Measurements from ENCODE around the gene FER1L5.
A peak's percentile ranks its signal among the peaks of the same experiment; 100 is the strongest.

The FER1L5 gene

GRCh38 chr2:96683972-96684820 lies 41.6 kb downstream of the FER1L5 start:
- no peak for DNase-seq

- peak in 1 of 3 experiments; percentile 39 for DNase-seq
These were observed 42.5 kb downstream of the FER1L5 start for GRCh38 chr2:96684883-96685576.

- peak; percentile 23 to 89 (median 75) for DNase-seq
These were observed 43.3 kb downstream of the FER1L5 start for GRCh38 chr2:96685577-96686459.

- peak in 1 of 3 experiments; percentile 25 for DNase-seq
These were observed 44.7 kb downstream of the FER1L5 start for GRCh38 chr2:96687266-96687665.

- peak in 1 of 3 experiments; percentile 6 for DNase-seq
These were observed 45.4 kb downstream of the FER1L5 start for GRCh38 chr2:96687711-96688640.

GRCh38 chr2:96688649-96689430 lies 46.3 kb downstream of the FER1L5 start:
- no peak for DNase-seq

GRCh38 chr2:96689431-96689991 lies 46.9 kb downstream of the FER1L5 start:
- DNase-seq = no peak

GRCh38 chr2:96690306-96691021 lies 47.9 kb downstream of the FER1L5 start:
- DNase-seq = no peak

- no peak for DNase-seq
These were observed 48.6 kb downstream of the FER1L5 start for GRCh38 chr2:96691022-96691612.

GRCh38 chr2:96692094-96692971 lies 49.8 kb downstream of the FER1L5 start:
- DNase-seq = no peak

GRCh38 chr2:96693286-96694200 lies 51.0 kb downstream of the FER1L5 start:
- no peak for DNase-seq

- no peak for DNase-seq
These were observed 51.7 kb downstream of the FER1L5 start for GRCh38 chr2:96694279-96694678.

- no peak for DNase-seq
These were observed 52.4 kb downstream of the FER1L5 start for GRCh38 chr2:96694816-96695455.

GRCh38 chr2:96695602-96696001 lies 53.0 kb downstream of the FER1L5 start:
- no peak for DNase-seq

- no peak for DNase-seq
These were observed 54.9 kb downstream of the FER1L5 start for GRCh38 chr2:96697476-96697875.

- no peak for DNase-seq
These were observed 55.8 kb downstream of the FER1L5 start for GRCh38 chr2:96698221-96698861.
